GM19193 (cell line): Measurements from ENCODE around the gene GMPR.

Experiments used
- POLR2A ChIP-seq: IDR thresholded peaks from 4 replicates; pipeline ENCODE4 v1.6.1; 2011; ENCODE audit not compliant: insufficient read depth, insufficient read length; ENCODE audit errors: extremely low read depth

Gene GMPR

DNA sequence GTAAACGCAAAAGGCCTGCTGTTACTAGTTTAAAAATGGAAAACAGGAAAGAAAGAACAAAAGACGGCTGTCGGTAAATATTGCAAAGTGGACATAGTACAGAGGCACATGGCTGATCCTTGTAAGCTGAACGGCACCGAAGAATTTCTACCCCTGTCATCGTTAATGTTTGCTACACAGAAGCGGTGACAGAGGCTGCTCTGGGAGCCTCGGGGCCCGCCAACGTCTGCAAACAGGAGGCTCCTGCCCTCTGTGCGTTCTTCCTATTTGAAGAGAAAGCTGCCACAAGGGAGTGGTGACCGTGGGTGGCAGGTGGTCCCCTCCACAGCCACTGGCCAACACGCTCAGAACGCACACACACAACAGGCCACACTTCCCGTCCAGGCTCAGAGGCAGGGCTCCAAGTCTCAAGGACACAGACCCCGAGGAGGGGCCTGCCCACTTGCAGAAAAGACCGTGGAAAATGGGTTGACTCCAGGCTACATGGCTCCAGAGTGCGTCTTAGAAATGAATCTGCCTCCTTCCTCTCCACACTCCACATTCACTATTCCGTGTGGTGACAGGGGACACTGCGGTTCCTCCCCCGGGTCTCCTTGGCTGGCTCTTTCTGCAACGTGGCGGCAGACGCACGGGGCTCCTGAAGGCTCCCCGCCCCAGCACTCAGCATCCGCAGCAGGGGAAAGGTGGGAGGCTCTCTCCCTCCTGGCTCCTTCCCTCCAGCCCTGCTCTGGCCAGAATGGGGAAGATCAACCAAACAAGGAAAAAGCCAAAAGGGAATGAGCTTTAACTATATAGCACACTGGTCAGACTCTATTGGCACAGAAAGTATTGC lies 64.5 kb downstream of the GMPR start:
- no peak for TF ChIP-seq POLR2A

DNA sequence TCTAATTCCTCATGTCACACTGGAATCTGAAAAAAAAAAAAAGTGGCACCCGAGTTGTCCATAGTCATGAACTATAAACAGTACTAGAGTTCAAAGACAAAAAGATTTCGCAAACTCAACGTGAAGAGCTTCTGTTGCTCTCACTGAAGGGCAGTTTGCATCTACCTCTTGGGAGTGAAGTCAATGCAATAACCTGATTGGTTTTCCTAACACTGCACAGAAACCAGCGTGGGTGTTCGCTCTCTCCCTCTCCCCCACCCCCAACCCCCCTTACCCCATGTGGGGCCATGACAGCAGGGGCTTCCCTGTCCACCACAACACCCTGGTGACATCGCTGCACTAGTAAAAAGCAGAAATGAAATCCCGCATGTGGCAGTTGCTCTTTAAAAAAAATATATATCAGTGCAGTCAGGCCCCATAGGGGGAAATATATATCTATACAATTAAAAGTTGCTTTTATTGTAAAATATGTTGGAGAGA lies 66.9 kb downstream of the GMPR start:
- no peak for TF ChIP-seq POLR2A

DNA sequence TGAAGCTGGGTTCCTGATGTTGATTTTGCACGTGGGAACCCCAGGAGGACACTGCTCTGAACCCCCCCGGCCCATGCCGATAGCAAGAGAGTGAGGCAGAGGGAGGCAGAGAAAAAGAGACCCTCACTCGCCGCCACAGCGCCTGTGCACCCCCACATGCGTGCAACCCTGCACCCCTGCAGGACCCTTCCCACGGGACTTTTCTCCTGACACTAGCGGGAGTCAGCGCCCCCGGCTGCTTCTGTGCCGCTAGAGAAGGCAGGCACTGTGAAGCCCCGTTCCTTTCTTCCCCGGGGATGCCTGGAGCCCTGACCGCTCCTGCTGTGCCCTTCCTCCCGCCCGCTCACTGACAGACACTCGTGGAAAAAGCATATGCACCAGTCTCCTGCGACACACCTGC lies 67.4 kb downstream of the GMPR start:
- TF ChIP-seq POLR2A = no peak

- no peak for TF ChIP-seq POLR2A
Observed at GRCh38 chr6:16306334-16306733, 67.9 kb downstream of the GMPR start.

DNA sequence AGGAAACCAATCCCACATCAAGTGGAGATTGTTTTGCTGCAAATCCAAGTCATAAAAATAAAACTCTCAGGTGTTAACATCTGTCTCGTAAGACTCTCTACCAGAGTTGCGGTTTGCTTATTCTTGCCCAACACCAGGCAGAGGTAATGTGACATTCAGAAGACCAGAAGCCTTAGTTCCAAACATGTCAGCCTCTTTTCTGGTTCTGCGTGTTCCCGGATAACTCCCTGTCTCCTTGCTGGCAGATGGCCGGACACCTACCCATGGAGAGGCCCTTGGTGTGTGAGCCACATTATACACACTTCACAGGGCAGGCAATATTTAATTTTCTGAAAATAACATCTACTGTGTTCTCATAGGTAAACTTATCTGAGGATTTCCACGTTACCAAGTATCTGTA lies 73.4 kb downstream of the GMPR start:
- no peak for TF ChIP-seq POLR2A

GRCh38 chr6:16313732-16314131 lies 75.3 kb downstream of the GMPR start:
- TF ChIP-seq POLR2A = no peak

GRCh38 chr6:16314296-16314695 lies 75.9 kb downstream of the GMPR start:
- TF ChIP-seq POLR2A = no peak

DNA sequence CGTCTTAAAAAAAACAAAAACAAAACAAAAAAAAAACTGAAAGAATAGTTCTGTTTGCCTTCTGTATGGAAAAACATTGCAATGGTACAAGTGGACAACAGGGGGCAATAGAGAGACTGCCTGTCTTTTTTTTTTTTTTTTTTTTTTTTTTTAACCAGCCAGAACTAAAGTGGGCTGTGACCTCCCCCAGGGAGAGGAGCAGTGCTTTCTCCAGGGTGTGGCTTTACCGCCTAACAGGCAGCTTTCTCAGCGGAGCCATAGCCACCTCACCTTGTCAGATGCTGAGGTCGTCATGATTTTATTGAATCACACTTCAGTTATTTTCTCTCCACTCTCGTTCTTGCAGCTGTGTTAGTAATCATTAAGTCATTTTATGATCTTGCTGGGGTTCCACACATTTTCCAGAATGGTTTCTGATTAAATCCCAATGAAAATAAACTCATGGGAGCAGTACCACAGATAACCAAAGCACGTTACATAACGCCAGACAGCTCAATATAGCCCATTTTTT lies 78.4 kb downstream of the GMPR start:
- no peak for TF ChIP-seq POLR2A

GRCh38 chr6:16318538-16318937 lies 80.2 kb downstream of the GMPR start:
- TF ChIP-seq POLR2A = no peak

GRCh38 chr6:16318953-16319720 lies 80.8 kb downstream of the GMPR start:
- no peak for TF ChIP-seq POLR2A

DNA sequence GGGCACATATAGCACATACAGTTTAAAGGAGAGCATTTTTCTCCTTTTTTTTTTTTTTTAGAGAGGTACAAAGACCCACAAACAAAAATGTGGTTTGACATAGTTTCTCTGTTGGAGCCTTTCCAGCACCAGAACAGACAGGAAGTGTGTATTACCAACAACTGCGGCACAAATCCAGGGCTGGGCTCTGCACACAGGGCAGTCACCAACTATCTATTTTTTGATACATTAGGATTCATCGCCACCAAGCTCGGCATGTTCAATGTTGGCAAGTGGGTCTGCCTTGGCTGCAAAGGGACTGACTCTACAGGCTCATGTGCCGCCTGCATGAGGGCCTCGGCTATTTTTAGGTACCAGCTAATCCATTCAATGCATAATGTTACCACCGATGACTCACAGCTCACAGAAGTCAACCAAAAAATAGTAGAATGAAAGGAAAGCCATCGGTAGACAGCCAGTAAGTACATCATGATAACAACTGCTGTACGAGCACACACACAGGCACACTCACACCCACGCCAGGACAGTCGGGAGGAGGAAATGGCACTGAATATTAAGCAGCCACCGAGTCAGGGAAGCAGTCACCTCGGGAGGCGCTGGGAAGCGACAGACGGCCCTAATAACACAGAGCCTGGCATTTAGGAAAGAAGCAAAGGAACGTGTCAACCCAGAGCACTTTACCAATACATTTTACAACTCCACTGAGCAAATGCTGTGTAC lies 81.6 kb downstream of the GMPR start:
- TF ChIP-seq POLR2A = no peak

GRCh38 chr6:16320533-16321340 lies 82.3 kb downstream of the GMPR start:
- TF ChIP-seq POLR2A = no peak

DNA sequence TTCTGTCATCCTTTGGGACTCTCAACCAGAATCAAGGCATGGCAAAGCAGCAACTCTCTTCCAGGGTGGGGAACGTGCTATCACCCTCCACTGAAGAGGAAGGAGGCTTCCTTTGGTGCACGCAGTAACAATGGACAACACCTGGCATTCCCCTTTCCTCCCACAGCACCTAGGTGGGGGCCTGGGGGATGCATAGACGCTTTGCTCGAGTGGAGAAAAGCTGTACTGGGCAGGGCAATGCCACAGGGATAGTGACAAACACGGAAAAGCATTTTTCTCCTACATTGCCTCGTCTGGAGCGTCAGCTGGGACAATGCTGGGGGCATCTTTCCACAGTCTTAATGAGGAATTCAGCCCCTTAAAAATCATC lies 82.9 kb downstream of the GMPR start:
- TF ChIP-seq POLR2A = no peak

GRCh38 chr6:16321826-16322225 lies 83.4 kb downstream of the GMPR start:
- no peak for TF ChIP-seq POLR2A
